ENCODE results near the gene SLC5A4. TPM values are rescaled to one million over a fixed set of nuclear protein-coding genes. Genes with fewer than 3 reads are reported as not detected.

The SLC5A4 gene
- total RNA-seq, 1 experiment from 2014 or later: not detected

DNA sequence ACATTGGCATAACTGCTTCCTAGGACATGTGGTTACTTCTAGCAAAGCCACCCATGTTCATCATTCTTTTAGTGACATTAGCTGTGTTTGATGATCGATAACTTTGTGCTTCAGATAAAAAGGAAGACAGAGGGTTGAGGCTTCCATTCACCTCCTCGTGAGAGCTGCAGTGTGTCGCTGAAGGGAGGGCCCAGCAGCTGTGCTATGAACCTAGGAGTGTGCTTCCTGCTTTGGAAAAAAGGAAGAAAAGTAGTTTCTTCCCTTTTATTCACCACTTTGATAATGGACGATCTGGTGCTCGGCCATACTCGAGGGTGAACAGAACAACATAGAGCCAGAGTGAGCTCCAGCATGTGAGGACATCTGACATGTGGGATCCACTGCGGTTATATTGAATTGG, 44.1 kb downstream of the SLC5A4 start:
- DNase-seq: no peak
- no TSS peak for BruUV-seq (replicated peaks)
- no peak overlapping the region for H3K27ac Mint-ChIP-seq (ENCODE audit: unreplicated experiment)
- no peak overlapping the region for H3K4me3 Mint-ChIP-seq (ENCODE audit: unreplicated experiment)
- Histone ChIP-seq H3K9me3 (no peaks in the 10 kb centered on the region), H3K36me3 (ENCODE audit: control insufficient read depth, insufficient read depth, low read length) (no peaks in the 10 kb centered on the region), H3K27me3 (replicated peaks; ENCODE audit: control insufficient read depth, insufficient read depth, low read length) (no peaks in the 10 kb centered on the region), H3K4me1 (no peaks in the 10 kb centered on the region), H3K4me3 (ENCODE audit: low read depth, low read length) (no peak overlapping the region)
- ChIA-PET POLR2A (no interaction called here), CTCF (interaction anchor here (0.6 kb wide), 1 partner anchor 1826 kb away, joined by 5 read pairs; no protein-coding TSS in a partner anchor)
- intact Hi-C loops (cut with micrococcal nuclease; ENCODE audit: unreplicated experiment): no loop called here
- peaks cover 6% of the 10 kb centered on the region for H3K4me1 Mint-ChIP-seq (ENCODE audit: low read depth, unreplicated experiment)
- TF ChIP-seq, protein P1, sequence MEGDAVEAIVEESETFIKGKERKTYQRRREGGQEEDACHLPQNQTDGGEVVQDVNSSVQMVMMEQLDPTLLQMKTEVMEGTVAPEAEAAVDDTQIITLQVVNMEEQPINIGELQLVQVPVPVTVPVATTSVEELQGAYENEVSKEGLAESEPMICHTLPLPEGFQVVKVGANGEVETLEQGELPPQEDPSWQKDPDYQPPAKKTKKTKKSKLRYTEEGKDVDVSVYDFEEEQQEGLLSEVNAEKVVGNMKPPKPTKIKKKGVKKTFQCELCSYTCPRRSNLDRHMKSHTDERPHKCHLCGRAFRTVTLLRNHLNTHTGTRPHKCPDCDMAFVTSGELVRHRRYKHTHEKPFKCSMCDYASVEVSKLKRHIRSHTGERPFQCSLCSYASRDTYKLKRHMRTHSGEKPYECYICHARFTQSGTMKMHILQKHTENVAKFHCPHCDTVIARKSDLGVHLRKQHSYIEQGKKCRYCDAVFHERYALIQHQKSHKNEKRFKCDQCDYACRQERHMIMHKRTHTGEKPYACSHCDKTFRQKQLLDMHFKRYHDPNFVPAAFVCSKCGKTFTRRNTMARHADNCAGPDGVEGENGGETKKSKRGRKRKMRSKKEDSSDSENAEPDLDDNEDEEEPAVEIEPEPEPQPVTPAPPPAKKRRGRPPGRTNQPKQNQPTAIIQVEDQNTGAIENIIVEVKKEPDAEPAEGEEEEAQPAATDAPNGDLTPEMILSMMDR (IDR thresholded peaks at IDR 0.05; ENCODE audit: insufficient read depth in 1 of 2, low read depth in 1 of 2, low read length in 1 of 2, severe bottlenecking in 1 of 2, unreplicated experiment in 1 of 2): no peak
- peaks cover 4% of the 10 kb centered on the region for H3K27me3 Mint-ChIP-seq (ENCODE audit: insufficient read depth, unreplicated experiment)
- no peaks in the 10 kb centered on the region for H3K36me3 Mint-ChIP-seq (ENCODE audit: insufficient read depth, unreplicated experiment)
- H3K9me3 Mint-ChIP-seq (ENCODE audit: unreplicated experiment): no peaks in the 10 kb centered on the region

DNA sequence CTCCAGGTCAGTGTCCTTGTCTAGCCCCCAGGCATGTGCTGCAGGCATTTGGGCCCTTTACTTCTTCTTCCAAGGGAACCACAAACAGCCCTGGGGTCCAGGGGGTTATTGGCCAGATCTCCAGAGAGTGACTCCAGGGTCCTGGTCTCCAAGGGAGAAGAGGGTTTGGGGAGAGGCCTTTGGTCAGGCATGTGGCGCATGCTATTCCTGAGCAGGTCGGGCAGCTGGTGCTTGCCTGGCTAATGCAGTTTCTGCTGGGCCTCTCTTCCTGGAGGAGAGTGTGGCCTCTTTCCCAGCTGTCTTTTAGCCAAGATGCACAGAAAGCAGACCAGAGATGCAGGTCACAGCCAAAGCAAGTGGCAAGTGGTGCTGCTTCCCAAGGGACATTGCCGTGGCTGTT, 46.5 kb downstream of the SLC5A4 start:
- ChIA-PET POLR2A (no interaction called here), CTCF (no interaction called here)
- no TSS peak for BruUV-seq (replicated peaks)
- H3K9me3 ChIP-seq: no peaks in the 10 kb centered on the region
- TF ChIP-seq, protein P1 (IDR thresholded peaks at IDR 0.05; ENCODE audit: insufficient read depth in 1 of 2, low read depth in 1 of 2, low read length in 1 of 2, severe bottlenecking in 1 of 2, unreplicated experiment in 1 of 2): no peak
- H3K4me1 ChIP-seq: no peaks in the 10 kb centered on the region
- H3K4me3 ChIP-seq (ENCODE audit: low read depth, low read length): no peak overlapping the region
- H3K27me3 ChIP-seq (replicated peaks; ENCODE audit: control insufficient read depth, insufficient read depth, low read length): no peaks in the 10 kb centered on the region
- intact Hi-C loops (cut with micrococcal nuclease; ENCODE audit: unreplicated experiment): loop anchor here (10.0 kb wide), 1 partner anchor 84 kb away; no protein-coding TSS in a partner anchor
- no peaks in the 10 kb centered on the region for H3K9me3 Mint-ChIP-seq (ENCODE audit: unreplicated experiment)
- no peak overlapping the region for H3K4me3 Mint-ChIP-seq (ENCODE audit: unreplicated experiment)
- H3K27me3 Mint-ChIP-seq (ENCODE audit: insufficient read depth, unreplicated experiment): no peaks in the 10 kb centered on the region
- H3K36me3 Mint-ChIP-seq (ENCODE audit: insufficient read depth, unreplicated experiment): no peaks in the 10 kb centered on the region
- H3K27ac Mint-ChIP-seq (ENCODE audit: unreplicated experiment): no peak overlapping the region
- H3K4me1 Mint-ChIP-seq (ENCODE audit: low read depth, unreplicated experiment): peaks cover 10% of the 10 kb centered on the region
- no peak for DNase-seq
- H3K36me3 ChIP-seq (ENCODE audit: control insufficient read depth, insufficient read depth, low read length): no peaks in the 10 kb centered on the region

DNA sequence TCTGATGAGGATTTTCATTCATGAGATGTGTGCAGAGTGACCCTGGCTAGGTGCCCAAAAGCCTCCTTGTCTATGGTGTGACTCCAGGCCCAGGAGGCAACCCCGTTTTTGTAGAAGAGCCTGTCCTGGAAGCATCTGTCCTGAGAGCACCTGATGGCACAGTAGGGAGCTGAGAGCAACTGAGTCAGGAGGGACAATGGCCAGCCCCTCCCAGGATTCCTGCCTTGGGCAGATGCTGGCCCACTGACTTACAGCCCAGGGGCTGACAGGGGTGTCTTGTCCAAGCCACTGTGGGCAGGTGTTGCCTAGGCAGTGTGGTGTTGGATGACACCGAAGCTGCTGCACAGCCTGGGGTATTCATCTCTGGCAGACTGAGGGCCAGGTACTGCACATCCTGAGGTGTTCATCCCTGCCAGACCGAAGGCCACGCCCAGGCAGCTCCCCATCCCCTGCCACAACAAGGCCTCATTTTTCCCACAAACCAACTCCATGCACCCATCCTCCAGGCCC, 47.1 kb downstream of the SLC5A4 start:
- Histone ChIP-seq H3K4me1 (no peaks in the 10 kb centered on the region), H3K36me3 (ENCODE audit: control insufficient read depth, insufficient read depth, low read length) (no peaks in the 10 kb centered on the region), H3K4me3 (ENCODE audit: low read depth, low read length) (no peak overlapping the region), H3K27me3 (replicated peaks; ENCODE audit: control insufficient read depth, insufficient read depth, low read length) (no peaks in the 10 kb centered on the region), H3K9me3 (no peaks in the 10 kb centered on the region)
- H3K36me3 Mint-ChIP-seq (ENCODE audit: insufficient read depth, unreplicated experiment): no peaks in the 10 kb centered on the region
- H3K27ac Mint-ChIP-seq (ENCODE audit: unreplicated experiment): no peak overlapping the region
- ChIA-PET CTCF (no interaction called here), POLR2A (no interaction called here)
- peaks cover 10% of the 10 kb centered on the region for H3K4me1 Mint-ChIP-seq (ENCODE audit: low read depth, unreplicated experiment)
- intact Hi-C loops (cut with micrococcal nuclease; ENCODE audit: unreplicated experiment): loop anchor here (10.0 kb wide), 1 partner anchor 83 kb away; no protein-coding TSS in a partner anchor
- no peaks in the 10 kb centered on the region for H3K27me3 Mint-ChIP-seq (ENCODE audit: insufficient read depth, unreplicated experiment)
- TF ChIP-seq, protein P1 (IDR thresholded peaks at IDR 0.05; ENCODE audit: insufficient read depth in 1 of 2, low read depth in 1 of 2, low read length in 1 of 2, severe bottlenecking in 1 of 2, unreplicated experiment in 1 of 2): no peak
- H3K4me3 Mint-ChIP-seq (ENCODE audit: unreplicated experiment): no peak overlapping the region
- no TSS peak for BruUV-seq (replicated peaks)
- H3K9me3 Mint-ChIP-seq (ENCODE audit: unreplicated experiment): no peaks in the 10 kb centered on the region
- DNase-seq: no peak

All from Caco-2 (cell line).